Left ventricle myocardium inferior (tissue), 1 donor: ENCODE data around the gene HSBP1L1. TPM values are rescaled to one million over a fixed set of nuclear protein-coding genes. Genes with fewer than 3 reads are reported as not detected.
"Not testable (repeated sequence)": the region's sequence is repeated elsewhere in the genome, so short reads cannot be mapped to it uniquely, and the experiment has no call there.

ENCODE experiments used
- DNase-seq: peaks from one replicate; pipeline ENCODE4 v3.0.0-alpha.2; 2020
- H3K27ac ChIP-seq: fragments of 200-600 bp; replicated peaks from 2 replicates; pipeline ENCODE4 v1.8.0; 2021
- H3K27me3 ChIP-seq: fragments of 200-600 bp; 2 replicates; pipeline ENCODE4 v1.8.0; 2021; ENCODE audit warnings: low read depth
- H3K36me3 ChIP-seq: fragments of 200-600 bp; 2 replicates; pipeline ENCODE4 v1.8.0; 2021
- H3K4me1 ChIP-seq: fragments of 200-600 bp; 2 replicates; pipeline ENCODE4 v1.8.0; 2021
- H3K4me3 ChIP-seq: fragments of 200-600 bp; 2 replicates; pipeline ENCODE4 v1.8.0; 2021; ENCODE audit warnings: mild to moderate bottlenecking, moderate library complexity
- H3K9me3 ChIP-seq: fragments of 200-600 bp; replicated peaks from 2 replicates; pipeline ENCODE4 v1.8.0; 2021
- CTCF ChIP-seq: fragments of 200-600 bp; IDR thresholded peaks from 2 replicates; pipeline ENCODE4 v1.8.0; 2021; ENCODE audit warnings: antibody characterized with exemption, mild to moderate bottlenecking, borderline replicate concordance
- intact Hi-C: fragments of 100-400 bp; cut with micrococcal nuclease; formaldehyde crosslinking; loops from one replicate; pipeline ENCODE4 v1.11.0; 2022
- total RNA-seq: library from RNA; stranded (reverse); fragmentation: NEBNext Ultra II Directional; extraction: Animal tissue kit (Norgen Biotek cat#: 25700); gene quantifications from one replicate; pipeline ENCODE4 v1.2.1, GENCODE V29; 2021
- donor health status: DM: no; HTN: yes; CAD: no; lungs with severe emphysema.

The HSBP1L1 gene
- total RNA-seq, 1 donor from 2014 or later, result 12.2 TPM

- intact Hi-C loops, result no loop called here
- peaks cover 6% of the 10 kb centered on the region for H3K36me3 ChIP-seq
- DNase-seq, result peak; percentile 88
- no peaks in the 10 kb centered on the region for H3K27me3 ChIP-seq
- H3K27ac ChIP-seq, result peak within 1 kb of the TSS; percentile 98
- peaks cover 40% of the 10 kb centered on the region for H3K4me1 ChIP-seq
- TF ChIP-seq CTCF, result no peak
- peak within 1 kb of the TSS; percentile 88 for H3K4me3 ChIP-seq
- H3K9me3 ChIP-seq, result no peaks in the 10 kb centered on the region
Measured at GRCh38 chr18:79988451-79989194, 24.2 kb downstream of the HSBP1L1 start, which contains the start of gene TXNL4A. Gene TXNL4A, minus strand, starts transcription at chr18:79988563. Its CDS starts 171 bp downstream, at chr18:79988392.

GRCh38 chr18:79989195-79989497 lies 24.7 kb downstream of the HSBP1L1 start:
- Histone ChIP-seq H3K27ac (peak overlapping the region; percentile 98), H3K9me3 (no peaks in the 10 kb centered on the region), H3K27me3 (no peaks in the 10 kb centered on the region), H3K4me1 (peaks cover 38% of the 10 kb centered on the region), H3K36me3 (peaks cover 6% of the 10 kb centered on the region), H3K4me3 (peak overlapping the region; percentile 88)
- no peak for DNase-seq
- intact Hi-C loops, result no loop called here
- TF ChIP-seq CTCF, result no peak

GRCh38 chr18:79991494-79991893 lies 27.1 kb downstream of the HSBP1L1 start:
- Histone ChIP-seq H3K4me1 (peaks cover 33% of the 10 kb centered on the region), H3K4me3 (no peak overlapping the region), H3K27ac (no peak overlapping the region), H3K36me3 (no peaks in the 10 kb centered on the region), H3K9me3 (no peaks in the 10 kb centered on the region), H3K27me3 (no peaks in the 10 kb centered on the region)
- intact Hi-C loops, result no loop called here
- TF ChIP-seq CTCF, result no peak
- no peak for DNase-seq

GRCh38 chr18:79999701-80000100 lies 35.3 kb downstream of the HSBP1L1 start:
- DNase-seq, intact Hi-C loops, H3K27ac ChIP-seq, H3K4me1 ChIP-seq, H3K36me3 ChIP-seq, H3K4me3 ChIP-seq, H3K27me3 ChIP-seq: not testable (repeated sequence)
- peaks cover 14% of the 10 kb centered on the region for H3K9me3 ChIP-seq

- Histone ChIP-seq H3K27me3 (no peaks in the 10 kb centered on the region), H3K9me3 (peaks cover 14% of the 10 kb centered on the region), H3K27ac (no peak overlapping the region), H3K4me3 (no peak overlapping the region), H3K4me1 (no peaks in the 10 kb centered on the region), H3K36me3 (no peaks in the 10 kb centered on the region)
- intact Hi-C loops, result no loop called here
- DNase-seq, result no peak
- no peak for TF ChIP-seq CTCF
Measured at GRCh38 chr18:80000877-80001276, 36.4 kb downstream of the HSBP1L1 start.

- no peak for DNase-seq
- no peak for TF ChIP-seq CTCF
- H3K36me3 ChIP-seq, result no peaks in the 10 kb centered on the region
- no peak overlapping the region for H3K4me3 ChIP-seq
- intact Hi-C loops, result no loop called here
- no peaks in the 10 kb centered on the region for H3K4me1 ChIP-seq
- no peak overlapping the region for H3K27ac ChIP-seq
- peaks cover 20% of the 10 kb centered on the region for H3K9me3 ChIP-seq
- no peaks in the 10 kb centered on the region for H3K27me3 ChIP-seq
Measured at GRCh38 chr18:80002468-80002867, 38.0 kb downstream of the HSBP1L1 start.
